HepG2 (cell line): ENCODE measurements around the gene CHMP1B. TPM values are rescaled to one million over a fixed set of nuclear protein-coding genes. Genes with fewer than 3 reads are reported as not detected.

ENCODE experiments used
- ATAC-seq: fragments of 200-7000 bp; cut with Tn5 transposase; 3 replicates; pipeline ENCODE4 v1.9.1; 2020; ENCODE audit warnings: mild to moderate bottlenecking, moderate library complexity
- BruUV-seq: library from RNA; stranded (reverse); fragments of 400-500 nt; replicated peaks from 2 replicates; lab custom pipeline; 2021; lab: Mats Ljungman, UMichigan
- CTCF ChIA-PET: fragments of 300-600 bp; formaldehyde crosslinking; extraction: SDS; loops from one replicate; lab custom pipeline; 2021; ENCODE audit warnings: low total read pairs, inconsistent platforms, low intra/inter-chr PET ratio; lab: Yijun Ruan, JAX
- POLR2A ChIA-PET: fragments of 350-600 bp; sonication (Branson Sonifier 250); formaldehyde crosslinking; loops from one replicate; lab custom pipeline; 2020; ENCODE audit warnings: antibody characterized with exemption, inconsistent platforms; lab: Yijun Ruan, JAX
- DNase-seq: peaks from one replicate; pipeline ENCODE4 v3.0.0-alpha.2; 2015; ENCODE audit warnings: low spot score
- FAIRE-seq: peaks from 3 replicates; lab custom pipeline; 2011; peaks lifted over from hg19 to GRCh38; lab: Jason Lieb, UNC
- H2AFZ ChIP-seq: one replicate; pipeline ENCODE4 v1.6.1; 2011; ENCODE audit warnings: low read length, inconsistent platforms
- H3K27ac ChIP-seq: fragments of 300-600 bp; 3 replicates; pipeline ENCODE4 v1.8.0; 2011; ENCODE audit warnings: mixed run types, mild to moderate bottlenecking, mixed read lengths, low read length, inconsistent platforms; ENCODE audit not compliant: insufficient read depth; ENCODE audit errors: extremely low read length
- H3K27me3 ChIP-seq, 2 experiments: fragments of 200-600 bp in 1 of 2; 2 replicates in 1 of 2; 3 replicates in 1 of 2; pipeline versions ENCODE4 v1.6.0 to v1.8.0; 2011; ENCODE audit warnings: low read length in 2 of 2, mild to moderate bottlenecking in 2 of 2, moderate library complexity in 2 of 2, inconsistent platforms in 1 of 2; ENCODE audit not compliant: insufficient read depth in 2 of 2, control insufficient read depth in 1 of 2
- H3K36me3 ChIP-seq, 2 experiments: fragments of 200-600 bp in 1 of 2; replicated peaks in 1 of 2; 2 replicates in 1 of 2; 3 replicates in 1 of 2; pipeline versions ENCODE4 v1.5.1 to v1.8.0; 2011; ENCODE audit warnings: low read length in 2 of 2, inconsistent platforms in 1 of 2; ENCODE audit not compliant: insufficient read depth in 2 of 2, control insufficient read depth in 1 of 2
- H3K4me1 ChIP-seq: 2 replicates; pipeline ENCODE4 v1.5.1; 2012; ENCODE audit warnings: low read length, inconsistent platforms; ENCODE audit not compliant: insufficient read depth
- H3K4me2 ChIP-seq: 2 replicates; pipeline ENCODE4 v1.6.0; 2011; ENCODE audit warnings: low read depth, low read length, inconsistent platforms
- H3K4me3 ChIP-seq, 3 experiments: fragments of 200-600 bp in 1 of 3; sonication (generic), shearing (Covaris generic) in 1 of 3; replicated peaks in 1 of 3; 2 replicates each; pipeline ENCODE4 v1.5.1; 2011 to 2016; ENCODE audit warnings: low read length in 3 of 3, inconsistent platforms in 2 of 3, low read depth in 2 of 3, mild to moderate bottlenecking in 2 of 3, control low read depth in 1 of 3, mixed read lengths in 1 of 3; ENCODE audit not compliant: insufficient read depth in 1 of 3
- H3K79me2 ChIP-seq: one replicate; pipeline ENCODE4 v1.6.1; 2011; ENCODE audit warnings: low read length, inconsistent platforms; ENCODE audit not compliant: insufficient read depth
- H3K9ac ChIP-seq: 2 replicates; pipeline ENCODE4 v1.6.0; 2011; ENCODE audit warnings: mild to moderate bottlenecking, low read depth, low read length, inconsistent platforms; ENCODE audit not compliant: insufficient read depth
- H3K9me3 ChIP-seq: 2 replicates; pipeline ENCODE4 v1.5.1; 2012; ENCODE audit warnings: mild to moderate bottlenecking, low read length
- H4K20me1 ChIP-seq: 2 replicates; pipeline ENCODE4 v1.6.0; 2011; ENCODE audit warnings: inconsistent platforms, mild to moderate bottlenecking, low read length, moderate library complexity; ENCODE audit not compliant: insufficient read depth
- ETS1 ChIP-seq: sonication (generic); formaldehyde crosslinking; IDR thresholded peaks from 2 replicates; pipeline ENCODE4 v1.4.0; 2020; ENCODE audit warnings: missing genetic modification reagents
- FOXO1 ChIP-seq: sonication (generic); formaldehyde crosslinking; IDR thresholded peaks from 2 replicates; pipeline ENCODE4 v1.4.0; 2020; ENCODE audit warnings: missing genetic modification reagents
- GLI4 ChIP-seq: sonication (generic); formaldehyde crosslinking; IDR thresholded peaks from 2 replicates; pipeline ENCODE4 v1.5.1; 2020; ENCODE audit warnings: missing genetic modification reagents, mild to moderate bottlenecking, moderate library complexity, borderline replicate concordance
- MAFG ChIP-seq: sonication (generic); formaldehyde crosslinking; IDR thresholded peaks from 2 replicates; pipeline ENCODE4 v1.5.1; 2020; ENCODE audit warnings: mild to moderate bottlenecking, missing genetic modification reagents
- MATR3 ChIP-seq: sonication (generic); formaldehyde crosslinking; IDR thresholded peaks from 2 replicates; pipeline ENCODE4 v1.4.0; 2020; ENCODE audit warnings: missing genetic modification reagents
- NR2F6 ChIP-seq, 2 experiments: IDR thresholded peaks; 2 replicates each; pipeline ENCODE4 v1.6.1; 2016; ENCODE audit warnings: antibody characterized with exemption in 1 of 2, mild to moderate bottlenecking in 1 of 2
- ZFP36L2 ChIP-seq: sonication (generic); formaldehyde crosslinking; IDR thresholded peaks from 2 replicates; pipeline ENCODE4 v1.4.0; 2020; ENCODE audit warnings: missing genetic modification reagents
- ZFP41 ChIP-seq: sonication (generic); formaldehyde crosslinking; IDR thresholded peaks from 2 replicates; pipeline ENCODE4 v1.4.0; 2020; ENCODE audit warnings: mild to moderate bottlenecking, missing genetic modification reagents, borderline replicate concordance
- WGBS: methylation state at CpG from one replicate; pipeline ENCODE4 v1.1.6; 2017; ENCODE audit warnings: low lambda C conversion rate; 5-methylcytosine and 5-hydroxymethylcytosine counted together
- in situ Hi-C: cut with HindIII; loops from 2 replicates; pipeline ENCODE4 v1.10.0; 2017; ENCODE audit warnings: low pct_unique_long_range_greater_than_20kb; ENCODE audit not compliant: extremely low pct_ligation_motif_present
- intact Hi-C: fragments of 100-400 bp; cut with micrococcal nuclease; formaldehyde crosslinking; loops from one replicate; pipeline ENCODE4 v1.10.0; 2022; ENCODE audit not compliant: unreplicated experiment
- polyA plus RNA-seq, 8 experiments: library from polyadenylated mRNA; depleted of rRNA in 3 of 8; stranded (reverse) in 7 of 8; unstranded in 1 of 8; fragments of >200 nt; fragmentation: Illumina TruSeq in 4 of 8; extraction: Trizol in 4 of 8; gene quantifications; 2 replicates each; pipeline versions ENCODE4 v1.2.1 to v1.2.3, GENCODE V29; 2011 to 2016; ENCODE audit warnings: low read depth in 4 of 8, missing spikeins in 1 of 8, mixed read lengths in 1 of 8; ENCODE audit not compliant: insufficient read depth in 1 of 8
- total RNA-seq, 5 experiments: library from RNA; depleted of rRNA; stranded (reverse); fragments of >200 nt; fragmentation: Illumina TruSeq; extraction: Trizol; gene quantifications; 2 replicates each; pipeline ENCODE4 v1.2.3, GENCODE V29; 2016; ENCODE audit warnings: low read depth in 1 of 5

The CHMP1B gene
- total and polyA plus RNA-seq, 2 of the 13 experiments (the other 11 are each of a cell fraction or from before 2014, with no cell fraction given), result 18.8 to 20.2 TPM

- WGBS, result 97% methylated on average over 1 of the region's 1 CpG
- Histone ChIP-seq H3K27ac (no peak overlapping the region), H3K4me1 (peaks cover 51% of the 10 kb centered on the region), H3K4me2 (no peak overlapping the region), H3K79me2 (no peaks in the 10 kb centered on the region), H3K27me3 (no peaks in the 10 kb centered on the region), H3K36me3 (no peaks in the 10 kb centered on the region; a peak in 1 of 5 replicates), H4K20me1 (no peaks in the 10 kb centered on the region), H3K4me3 (no peak overlapping the region), H2AFZ (no peak overlapping the region), H3K9ac (no peak overlapping the region), H3K9me3 (no peaks in the 10 kb centered on the region)
- BruUV-seq, result no TSS peak
- ATAC-seq (no peak), DNase-seq (no peak), FAIRE-seq (no peak)
- in situ Hi-C loops (no loop called here), intact Hi-C loops (no loop called here)
- ChIA-PET POLR2A (no interaction called here), CTCF (no interaction called here)
- no peak for TF ChIP-seq ETS1 (CRISPR knock-in tag)
- TF ChIP-seq FOXO1 (CRISPR knock-in tag), result no peak
- TF ChIP-seq ZFP41, result no peak
- TF ChIP-seq MAFG (CRISPR knock-in tag), result no peak
- no peak for TF ChIP-seq MATR3 (CRISPR knock-in tag)
- no peak for TF ChIP-seq ZFP36L2 (CRISPR knock-in tag)
- no peak for TF ChIP-seq NR2F6 (IDR thresholded peaks at IDR 0.05)
- TF ChIP-seq NR2F6 (CRISPR knock-in tag; IDR thresholded peaks at IDR 0.05), result no peak
- TF ChIP-seq GLI4 (CRISPR knock-in tag), result no peak
Measured at GRCh38 chr18:11883153-11883552, 31.9 kb downstream of the CHMP1B start.
